Gastroesophageal sphincter (tissue), 3 donors: ENCODE measurements around the gene COQ8B.
"Not testable (repeated sequence)": the region's sequence is repeated elsewhere in the genome, so short reads cannot be mapped to it uniquely, and the experiment has no call there.

ENCODE experiments used
- EP300 ChIP-seq: sonication (generic); formaldehyde crosslinking; IDR thresholded peaks from one replicate; pipeline ENCODE4 v1.6.1; 2017; ENCODE audit warnings: antibody characterized with exemption, mild to moderate bottlenecking
- POLR2A ChIP-seq, 2 donors: fragments of 450-650 bp; IDR thresholded peaks; one replicate each; pipeline ENCODE4 v1.6.1; 2017; ENCODE audit warnings: antibody characterized with exemption in 2 of 2, mild to moderate bottlenecking in 2 of 2, moderate library complexity in 1 of 2
- POLR2AphosphoS5 ChIP-seq: sonication (generic); formaldehyde crosslinking; IDR thresholded peaks from one replicate; pipeline ENCODE4 v1.6.1; 2017; ENCODE audit warnings: antibody characterized with exemption
- TF ChIP-seq, protein P1 (sequence below), 4 experiments: fragments of 200-600 bp in 2 of 4; fragments of 450-650 bp in 2 of 4; sonication (generic) in 1 of 4; IDR thresholded peaks; one replicate each; pipeline ENCODE4 v1.5.1; 2017 to 2019; ENCODE audit warnings: antibody characterized with exemption in 4 of 4, mild to moderate bottlenecking in 2 of 4, moderate library complexity in 2 of 4

DNA sequence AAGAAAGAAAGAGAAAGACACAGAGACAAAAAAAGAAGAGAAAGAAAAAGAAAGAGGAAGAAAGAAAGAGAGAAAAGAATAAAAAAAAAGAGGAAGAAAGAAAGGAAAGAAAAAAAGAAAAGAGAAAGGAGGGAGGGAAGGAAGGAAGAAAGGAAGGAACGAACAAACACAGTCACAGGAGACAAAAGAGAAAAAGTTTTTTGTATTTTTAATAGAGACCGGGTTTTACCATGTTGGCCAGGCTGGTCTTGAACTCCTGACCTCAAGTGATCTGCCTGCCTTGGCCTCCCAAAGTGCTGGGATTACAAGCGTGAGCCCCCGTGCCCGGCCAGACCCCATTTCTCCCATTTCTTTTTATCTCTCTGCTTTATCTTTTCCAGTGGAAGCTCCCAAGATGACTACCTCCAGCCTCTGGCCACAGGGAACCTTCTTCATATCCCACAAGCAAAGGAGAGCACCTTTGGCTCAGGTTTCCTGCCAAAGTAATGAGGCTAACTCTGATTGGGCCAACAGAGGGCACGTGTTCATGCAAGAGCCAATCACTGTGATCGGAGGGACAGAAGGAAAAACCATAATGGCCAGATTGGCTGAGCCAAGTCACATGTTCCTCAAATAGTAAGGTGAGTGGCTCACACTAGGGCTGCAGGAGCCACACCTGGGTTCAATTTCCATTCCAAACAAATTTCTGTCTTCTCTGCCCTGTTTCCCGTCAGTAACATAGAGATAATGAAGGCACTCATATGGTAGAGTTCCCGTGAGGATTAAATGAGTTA lies 66.6 kb downstream of the COQ8B start:
- TF ChIP-seq, protein P1, sequence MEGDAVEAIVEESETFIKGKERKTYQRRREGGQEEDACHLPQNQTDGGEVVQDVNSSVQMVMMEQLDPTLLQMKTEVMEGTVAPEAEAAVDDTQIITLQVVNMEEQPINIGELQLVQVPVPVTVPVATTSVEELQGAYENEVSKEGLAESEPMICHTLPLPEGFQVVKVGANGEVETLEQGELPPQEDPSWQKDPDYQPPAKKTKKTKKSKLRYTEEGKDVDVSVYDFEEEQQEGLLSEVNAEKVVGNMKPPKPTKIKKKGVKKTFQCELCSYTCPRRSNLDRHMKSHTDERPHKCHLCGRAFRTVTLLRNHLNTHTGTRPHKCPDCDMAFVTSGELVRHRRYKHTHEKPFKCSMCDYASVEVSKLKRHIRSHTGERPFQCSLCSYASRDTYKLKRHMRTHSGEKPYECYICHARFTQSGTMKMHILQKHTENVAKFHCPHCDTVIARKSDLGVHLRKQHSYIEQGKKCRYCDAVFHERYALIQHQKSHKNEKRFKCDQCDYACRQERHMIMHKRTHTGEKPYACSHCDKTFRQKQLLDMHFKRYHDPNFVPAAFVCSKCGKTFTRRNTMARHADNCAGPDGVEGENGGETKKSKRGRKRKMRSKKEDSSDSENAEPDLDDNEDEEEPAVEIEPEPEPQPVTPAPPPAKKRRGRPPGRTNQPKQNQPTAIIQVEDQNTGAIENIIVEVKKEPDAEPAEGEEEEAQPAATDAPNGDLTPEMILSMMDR (IDR thresholded peaks at IDR 0.05), result not testable (repeated sequence)
- TF ChIP-seq POLR2A (IDR thresholded peaks at IDR 0.05); POLR2AphosphoS5; EP300: not testable (repeated sequence)
